K562 (cell line): ENCODE data around the gene MYADM. TPM values are rescaled to one million over a fixed set of nuclear protein-coding genes. Genes with fewer than 3 reads are reported as not detected.

Experiments used
- CXXC5 ChIP-seq: fragments of 250-450 bp; sonication (Bioruptor Pico); IDR thresholded peaks from 2 replicates; pipeline ENCODE4 v1.8.0; 2022; ENCODE audit warnings: inconsistent platforms, mild to moderate bottlenecking, moderate library complexity
- ETV6 ChIP-seq, 3 experiments: fragments of 150-350 bp in 1 of 3; sonication (generic) in 1 of 3; formaldehyde crosslinking in 1 of 3; IDR thresholded peaks; 2 replicates each; pipeline versions ENCODE4 v1.6.1 to v1.8.0; 2014 to 2022; ENCODE audit warnings: borderline replicate concordance in 2 of 3, low read depth in 2 of 3, antibody characterized with exemption in 1 of 3, low read length in 1 of 3, mild to moderate bottlenecking in 1 of 3, missing genetic modification reagents in 1 of 3
- FOXP4 ChIP-seq: sonication (generic); formaldehyde crosslinking; IDR thresholded peaks from 2 replicates; pipeline ENCODE4 v1.8.0; 2022; ENCODE audit warnings: mild to moderate bottlenecking, missing genetic modification reagents, borderline replicate concordance
- KLF6 ChIP-seq: fragments of 250-450 bp; sonication (Bioruptor Pico); IDR thresholded peaks from 2 replicates; pipeline ENCODE4 v1.4.0; 2020; ENCODE audit warnings: mild to moderate bottlenecking, moderate library complexity, borderline replicate concordance
- TCF7 ChIP-seq: sonication (generic); IDR thresholded peaks from 2 replicates; pipeline ENCODE4 v1.6.1; 2016; ENCODE audit warnings: antibody characterized with exemption, borderline replicate concordance
- TFE3 ChIP-seq: fragments of 450-650 bp; formaldehyde crosslinking; IDR thresholded peaks from 2 replicates; pipeline ENCODE4 v1.4.0; 2020; ENCODE audit warnings: mild to moderate bottlenecking, mixed read lengths
- THRA ChIP-seq: fragments of 450-650 bp; IDR thresholded peaks from 2 replicates; pipeline ENCODE4 v1.6.1; 2017; ENCODE audit warnings: mild to moderate bottlenecking, moderate library complexity
- ZBTB40 ChIP-seq, 2 experiments: fragments of 450-650 bp in 1 of 2; sonication (generic) in 1 of 2; formaldehyde crosslinking in 1 of 2; IDR thresholded peaks; 2 replicates each; pipeline versions ENCODE4 v1.7.1 to v1.9.0; 2016 to 2022; ENCODE audit warnings: inconsistent platforms in 1 of 2, mild to moderate bottlenecking in 1 of 2, missing genetic modification reagents in 1 of 2
- ZNF586 ChIP-seq: fragments of 450-650 bp; formaldehyde crosslinking; conservative IDR thresholded peaks from 2 replicates; pipeline ENCODE4 v1.4.0; 2020; ENCODE audit warnings: mild to moderate bottlenecking, moderate library complexity
- polyA plus RNA-seq, 8 experiments: library from polyadenylated mRNA; depleted of rRNA in 4 of 8; stranded (reverse) in 5 of 8; unstranded in 3 of 8; fragments of >200 nt; fragmentation: Nextera tagmentation in 2 of 8; fragmentation: Illumina TruSeq in 1 of 8; extraction: Ambion mirVana in 2 of 8; extraction: Trizol in 1 of 8; gene quantifications; 2 replicates each; pipeline versions ENCODE4 v1.2.1 to v1.2.3, GENCODE V29; 2011 to 2014; ENCODE audit warnings: inconsistent platforms in 1 of 8, missing spikeins in 1 of 8
- total RNA-seq, 7 experiments: library from RNA; depleted of rRNA in 6 of 7; stranded (reverse); fragments of >200 nt in 6 of 7; fragmentation: Illumina TruSeq in 2 of 7; extraction: Trizol in 2 of 7; gene quantifications; 2 replicates each; pipeline versions ENCODE4 v1.2.1 to v1.2.3, GENCODE V29; 2011 to 2021; ENCODE audit warnings: low replicate concordance in 1 of 7

MYADM gene
- total and polyA plus RNA-seq, 9 of the 15 experiments (the other 6 are each of a cell fraction or from before 2014, with no cell fraction given), result 4.5 to 70.3 (median 14.4) TPM

- TF ChIP-seq THRA (no peak), ZNF586 (CRISPR knock-in tag) (no peak), CXXC5 (CRISPR knock-in tag) (peak; percentile 41; the same call in 1 of the 2 replicates), TFE3 (CRISPR knock-in tag) (no peak), FOXP4 (CRISPR knock-in tag) (no peak), TCF7 (no peak), KLF6 (no peak), ZBTB40 (IDR thresholded peaks at IDR 0.05) (peak; percentile 88), ZBTB40 (CRISPR knock-in tag; IDR thresholded peaks at IDR 0.05) (peak; percentile 75; the same call in 1 of the 2 replicates), ETV6 (IDR thresholded peaks at IDR 0.05; ENCODE audit: borderline replicate concordance in 1 of 2, low read depth in 2 of 2, low read length in 1 of 2) (no peak), ETV6 (CRISPR knock-in tag; IDR thresholded peaks at IDR 0.05; ENCODE audit: borderline replicate concordance) (no peak)
These were observed 14.1 kb downstream of the MYADM start, which contains the start of gene PRKCG (continued) for GRCh38 chr19:53881482-53882390.
